H1 (cell line): ENCODE results near the gene UMAD1. TPM values are rescaled to one million over a fixed set of nuclear protein-coding genes. Genes with fewer than 3 reads are reported as not detected.

Experiments used
- CTCF ChIA-PET: fragments of 300-600 bp; sonication (Branson Sonifier 250); formaldehyde crosslinking; loops from one replicate; lab custom pipeline; 2021; ENCODE audit not compliant: partially characterized antibody; lab: Charles Lee
- POLR2A ChIA-PET: fragments of 300-600 bp; sonication (Branson Sonifier 250); formaldehyde crosslinking; loops from one replicate; lab custom pipeline; 2021; ENCODE audit warnings: inconsistent platforms; ENCODE audit not compliant: partially characterized antibody; lab: Charles Lee
- DNase-seq, 2 experiments: peaks; one replicate each; pipeline versions ENCODE4 v3.0.0 to v3.0.0-alpha.2; 2010 to 2022; ENCODE audit warnings: low spot score in 2 of 2, low read depth in 1 of 2, mixed read lengths in 1 of 2
- FAIRE-seq: peaks from 2 replicates; lab custom pipeline; 2011; peaks lifted over from hg19 to GRCh38; lab: Jason Lieb, UNC
- H2AFZ ChIP-seq: 2 replicates; pipeline ENCODE4 v1.8.1; 2012; ENCODE audit warnings: low read length, inconsistent platforms
- H2AK5ac ChIP-seq: 2 replicates; pipeline ENCODE4 v1.6.1; 2013; ENCODE audit warnings: low read depth, low read length
- H2BK120ac ChIP-seq: replicated peaks from 2 replicates; pipeline ENCODE3; 2013; ENCODE audit warnings: low read depth, low read length, inconsistent platforms
- H2BK12ac ChIP-seq: 2 replicates; pipeline ENCODE4 v1.6.1; 2013; ENCODE audit warnings: low read depth, low read length
- H2BK15ac ChIP-seq: 2 replicates; pipeline ENCODE4 v1.6.1; 2013; ENCODE audit warnings: low read length
- H2BK20ac ChIP-seq: 2 replicates; pipeline ENCODE4 v1.6.1; 2013; ENCODE audit warnings: low read length
- H2BK5ac ChIP-seq: 2 replicates; pipeline ENCODE4 v1.6.1; 2013; ENCODE audit warnings: low read depth, low read length
- H3K14ac ChIP-seq: 2 replicates; pipeline ENCODE4 v1.6.1; 2013; ENCODE audit warnings: inconsistent platforms; ENCODE audit not compliant: insufficient read length
- H3K18ac ChIP-seq: 2 replicates; pipeline ENCODE4 v1.6.1; 2013; ENCODE audit warnings: low read length; ENCODE audit errors: extremely low read depth
- H3K23ac ChIP-seq: 2 replicates; pipeline ENCODE4 v1.6.1; 2013; ENCODE audit warnings: inconsistent platforms; ENCODE audit not compliant: insufficient read length
- H3K23me2 ChIP-seq: 2 replicates; pipeline ENCODE4 v1.6.1; 2013; ENCODE audit warnings: low read depth, low read length
- H3K27ac ChIP-seq: 2 replicates; pipeline ENCODE4 v1.6.1; 2011; ENCODE audit warnings: low read depth, low read length, inconsistent platforms
- H3K27me3 ChIP-seq, 4 experiments: replicated peaks in 1 of 4; 1 replicate in 1 of 4; 2 replicates in 3 of 4; pipeline versions ENCODE4 v1.6.1 to v1.8.1; 2011 to 2013; ENCODE audit warnings: low read length in 3 of 4, mild to moderate bottlenecking in 3 of 4, inconsistent platforms in 2 of 4, mixed read lengths in 2 of 4, moderate library complexity in 1 of 4; ENCODE audit not compliant: control insufficient read depth in 3 of 4, insufficient read depth in 3 of 4; ENCODE audit errors: extremely low read depth in 1 of 4
- H3K36me3 ChIP-seq, 4 experiments: 2 replicates each; pipeline versions ENCODE4 v1.6.1 to v1.8.1; 2011 to 2013; ENCODE audit warnings: mild to moderate bottlenecking in 4 of 4, low read length in 3 of 4, moderate library complexity in 2 of 4, control low read depth in 1 of 4, inconsistent platforms in 1 of 4; ENCODE audit not compliant: insufficient read depth in 4 of 4, control insufficient read depth in 2 of 4
- H3K4ac ChIP-seq: replicated peaks from 2 replicates; pipeline ENCODE3; 2013; ENCODE audit warnings: low read length, low read depth, mixed read lengths, inconsistent platforms; ENCODE audit not compliant: insufficient read length
- H3K4me1 ChIP-seq, 4 experiments: replicated peaks in 1 of 4; 1 replicate in 1 of 4; 2 replicates in 3 of 4; pipeline versions ENCODE4 v1.6.1 to v1.8.1; 2011 to 2013; ENCODE audit warnings: low read length in 3 of 4, inconsistent platforms in 2 of 4, mixed read lengths in 1 of 4; ENCODE audit not compliant: insufficient read depth in 4 of 4, control insufficient read depth in 3 of 4
- H3K4me2 ChIP-seq, 2 experiments: 2 replicates each; pipeline versions ENCODE4 v1.6.1 to v1.8.1; 2011 to 2013; ENCODE audit warnings: low read depth in 2 of 2, low read length in 2 of 2, control low read depth in 1 of 2, inconsistent platforms in 1 of 2, mild to moderate bottlenecking in 1 of 2; ENCODE audit not compliant: insufficient read depth in 1 of 2
- H3K4me3 ChIP-seq, 4 experiments: fragments of 200-600, 300-600 bp in 1 of 4; sonication (generic), shearing (Covaris generic), sonication (Bioruptor Twin) in 1 of 4; 2 replicates each; pipeline versions ENCODE4 v1.5.1 to v1.8.1; 2011 to 2016; ENCODE audit warnings: low read length in 4 of 4, low read depth in 3 of 4, control low read depth in 2 of 4, inconsistent platforms in 2 of 4, mild to moderate bottlenecking in 2 of 4, mixed read lengths in 1 of 4, moderate library complexity in 1 of 4; ENCODE audit not compliant: insufficient read depth in 2 of 4; ENCODE audit errors: extremely low read depth in 1 of 4
- H3K56ac ChIP-seq: replicated peaks from 2 replicates; pipeline ENCODE3; 2013; ENCODE audit warnings: low read depth, mild to moderate bottlenecking, mixed read lengths, low read length, inconsistent platforms; ENCODE audit not compliant: insufficient read length
- H3K79me1 ChIP-seq: 2 replicates; pipeline ENCODE4 v1.6.1; 2013; ENCODE audit warnings: low read depth, low read length, control low read depth
- H3K79me2 ChIP-seq, 2 experiments: 2 replicates each; pipeline versions ENCODE4 v1.6.1 to v1.8.1; 2012 to 2013; ENCODE audit warnings: low read length in 2 of 2, mild to moderate bottlenecking in 2 of 2, inconsistent platforms in 1 of 2; ENCODE audit not compliant: insufficient read depth in 2 of 2, control insufficient read depth in 1 of 2
- H3K9ac ChIP-seq, 4 experiments: replicated peaks in 1 of 4; 1 replicate in 1 of 4; 2 replicates in 3 of 4; pipeline versions ENCODE4 v1.6.1 to v1.8.1; 2011 to 2013; ENCODE audit warnings: low read depth in 3 of 4, low read length in 3 of 4, control low read depth in 2 of 4, mild to moderate bottlenecking in 2 of 4, moderate library complexity in 2 of 4, inconsistent platforms in 1 of 4; ENCODE audit errors: extremely low read depth in 1 of 4
- H3K9me3 ChIP-seq, 2 experiments: 2 replicates each; pipeline versions ENCODE4 v1.6.1 to v1.8.1; 2012 to 2013; ENCODE audit warnings: mild to moderate bottlenecking in 2 of 2, moderate library complexity in 2 of 2, control low read depth in 1 of 2, inconsistent platforms in 1 of 2, low read depth in 1 of 2, low read length in 1 of 2, mixed read lengths in 1 of 2; ENCODE audit not compliant: insufficient read depth in 2 of 2
- H4K20me1 ChIP-seq, 2 experiments: replicated peaks in 1 of 2; 2 replicates each; pipeline versions ENCODE3 to v1.8.1; 2011 to 2013; ENCODE audit warnings: inconsistent platforms in 2 of 2, low read length in 2 of 2, mild to moderate bottlenecking in 1 of 2; ENCODE audit not compliant: insufficient read depth in 2 of 2, control insufficient read depth in 1 of 2
- H4K5ac ChIP-seq: 2 replicates; pipeline ENCODE4 v1.6.1; 2013; ENCODE audit warnings: low read length, low read depth, mixed read lengths, inconsistent platforms; ENCODE audit not compliant: insufficient read length
- H4K8ac ChIP-seq: 2 replicates; pipeline ENCODE4 v1.8.0; 2013; ENCODE audit warnings: mild to moderate bottlenecking, moderate library complexity, low read length, inconsistent platforms; ENCODE audit not compliant: insufficient read depth; ENCODE audit errors: extremely low read depth
- H4K91ac ChIP-seq: replicated peaks from 2 replicates; pipeline ENCODE3; 2013; ENCODE audit warnings: low read length, mixed read lengths, inconsistent platforms; ENCODE audit not compliant: insufficient read length
- E2F6 ChIP-seq: IDR thresholded peaks from 2 replicates; pipeline ENCODE4 v1.6.1; 2012; ENCODE audit warnings: inconsistent platforms
- KDM5A ChIP-seq: fragments of 200-600 bp; IDR thresholded peaks from 2 replicates; pipeline ENCODE4 v1.7.1; 2012; ENCODE audit warnings: mild to moderate bottlenecking, low read length, inconsistent platforms, mixed read lengths
- PHF8 ChIP-seq: fragments of 200-600 bp; sonication (generic); conservative IDR thresholded peaks from 2 replicates; pipeline ENCODE4 v1.7.1; 2012; ENCODE audit warnings: low read depth, mild to moderate bottlenecking, inconsistent platforms, low read length, moderate library complexity
- POLR2AphosphoS5 ChIP-seq: IDR thresholded peaks from 2 replicates; pipeline ENCODE4 v1.6.1; 2011; ENCODE audit warnings: low read depth, low read length
- SIN3A ChIP-seq, 2 experiments: IDR thresholded peaks in 1 of 2; conservative IDR thresholded peaks in 1 of 2; 2 replicates each; pipeline ENCODE4 v1.6.1; 2011 to 2012; ENCODE audit warnings: low read length in 2 of 2, improper control_type of control experiment in 1 of 2, low read depth in 1 of 2, mild to moderate bottlenecking in 1 of 2
- SIRT6 ChIP-seq: IDR thresholded peaks from one replicate; pipeline ENCODE4 v1.7.1; 2012; ENCODE audit warnings: low read length, inconsistent platforms
- SP1 ChIP-seq: IDR thresholded peaks from 2 replicates; pipeline ENCODE4 v1.6.1; 2011; ENCODE audit warnings: low read depth, low read length
- SP4 ChIP-seq: IDR thresholded peaks from 2 replicates; pipeline ENCODE4 v1.6.1; 2012; ENCODE audit warnings: low read length, inconsistent platforms
- TAF1 ChIP-seq: IDR thresholded peaks from 2 replicates; pipeline ENCODE4 v1.6.1; 2011; ENCODE audit warnings: mild to moderate bottlenecking, low read depth, low read length
- TEAD4 ChIP-seq: IDR thresholded peaks from 2 replicates; pipeline ENCODE4 v1.6.1; 2012; ENCODE audit warnings: low read depth, low read length, inconsistent platforms, mixed read lengths
- ZNF274 ChIP-seq: IDR thresholded peaks from 2 replicates; pipeline ENCODE4 v1.7.0; 2012; ENCODE audit warnings: low read length, borderline replicate concordance; ENCODE audit errors: extremely low read depth
- WGBS, 2 experiments: shearing (Covaris generic) in 1 of 2; methylation state at CpG; one replicate each; pipeline versions ENCODE4 v1.1.6 to v1.1.7; 2013 to 2015; ENCODE audit warnings: low lambda C conversion rate in 2 of 2, mixed read lengths in 2 of 2, inconsistent platforms in 1 of 2, low coverage in 1 of 2, missing lambda C conversion rate in 1 of 2; ENCODE audit not compliant: insufficient replicate concordance in 2 of 2, insufficient coverage in 1 of 2, insufficient read length in 1 of 2; ENCODE audit errors: extremely low coverage in 1 of 2, missing lambda C conversion rate in 1 of 2; 5-methylcytosine and 5-hydroxymethylcytosine counted together
- polyA plus RNA-seq, 7 experiments: library from polyadenylated mRNA; depleted of rRNA in 3 of 7; stranded (reverse) in 5 of 7; unstranded in 2 of 7; fragments of >200 nt in 5 of 7; fragments of 200-250 nt in 2 of 7; gene quantifications; 1 replicate in 5 of 7; 2 replicates in 1 of 7; 4 replicates in 1 of 7; pipeline versions ENCODE4 v1.2.1 to v1.2.3, GENCODE V29; 2011 to 2013; ENCODE audit warnings: missing spikeins in 2 of 7, mixed read lengths in 2 of 7
- total RNA-seq: library from RNA; stranded (reverse); fragmentation: NEBNext Ultra II Directional; extraction: Animal tissue kit (Norgen Biotek cat#: 25700); gene quantifications from 2 replicates; pipeline ENCODE4 v1.2.1, GENCODE V29; 2021

The UMAD1 gene
- total and polyA plus RNA-seq, 2 of the 8 experiments (the other 6 are each of a cell fraction or from before 2014, with no cell fraction given): 10.4 to 12.3 TPM

- Histone ChIP-seq H2BK15ac (no peak overlapping the region), H3K79me2 (no peaks in the 10 kb centered on the region), H3K9ac (no peak overlapping the region), H3K36me3 (no peaks in the 10 kb centered on the region), H2BK5ac (no peak overlapping the region), H3K18ac (no peak overlapping the region), H3K56ac (no peak overlapping the region), H3K23me2 (no peaks in the 10 kb centered on the region), H2AFZ (no peak overlapping the region), H4K5ac (no peak overlapping the region), H4K20me1 (no peaks in the 10 kb centered on the region), H3K4ac (no peak overlapping the region), H3K23ac (no peak overlapping the region), H3K27me3 (no peaks in the 10 kb centered on the region), H4K8ac (no peak overlapping the region), H3K4me2 (no peak overlapping the region), H3K9me3 (no peaks in the 10 kb centered on the region), H3K27ac (no peak overlapping the region), H3K4me3 (no peak overlapping the region), H2BK12ac (no peak overlapping the region), H2BK20ac (no peak overlapping the region), H4K91ac (no peak overlapping the region), H3K14ac (no peak overlapping the region), H3K79me1 (no peaks in the 10 kb centered on the region), H2AK5ac (no peak overlapping the region), H2BK120ac (no peak overlapping the region), H3K4me1 (no peaks in the 10 kb centered on the region)
- WGBS, 2 experiments: 96% methylated on average over 3 of the region's 3 CpGs; no CpG with 5 or more reads in 1 of the 2 experiments
- ChIA-PET POLR2A (no interaction called here), CTCF (interaction anchor here (4.0 kb wide), 1 partner anchor 14 kb away, joined by 19 read pairs; no protein-coding TSS in a partner anchor)
- FAIRE-seq (no peak), DNase-seq (no peak)
- no peak for TF ChIP-seq ZNF274
- TF ChIP-seq TEAD4: no peak
- TF ChIP-seq SIRT6: no peak
- TF ChIP-seq PHF8: no peak
- TF ChIP-seq KDM5A: no peak
- TF ChIP-seq TAF1: no peak
- no peak for TF ChIP-seq POLR2AphosphoS5
- no peak for TF ChIP-seq SP4
- TF ChIP-seq SP1: no peak
- no peak for TF ChIP-seq E2F6
- TF ChIP-seq SIN3A (conservative IDR thresholded peaks at IDR 0.05 in 1 of 2, IDR thresholded peaks at IDR 0.05 in 1 of 2; ENCODE audit: low read depth in 1 of 2, low read length in 2 of 2): no peak
Observed at GRCh38 chr7:7694542-7694941, 54.0 kb downstream of the UMAD1 start.
